ENCODE results near the gene ZNF365. TPM values are rescaled to one million over a fixed set of nuclear protein-coding genes. Genes with fewer than 3 reads are reported as not detected.

Gene ZNF365
- total and polyA plus RNA-seq, 2 of the 8 experiments (the other 6 are each of a cell fraction or from before 2014, with no cell fraction given), result 0.41 to 0.43 TPM

- H3K79me2 ChIP-seq (ENCODE audit: control insufficient read depth in 1 of 2, insufficient read depth in 2 of 2, low read length in 2 of 2), result no peaks in the 10 kb centered on the region
- no peaks in the 10 kb centered on the region for H3K9me3 ChIP-seq (ENCODE audit: insufficient read depth in 2 of 2, low read depth in 1 of 2, low read length in 1 of 2)
- no peaks in the 10 kb centered on the region for H3K27me3 ChIP-seq (replicated peaks in 1 of 4; ENCODE audit: control insufficient read depth in 3 of 4, extremely low read depth in 1 of 4, insufficient read depth in 3 of 4, low read length in 3 of 4)
- DNase-seq (ENCODE audit: low read depth in 1 of 2, low spot score in 2 of 2), result no peak
- no peak overlapping the region for H3K4me2 ChIP-seq (ENCODE audit: insufficient read depth in 1 of 2, low read depth in 2 of 2, low read length in 2 of 2)
- H4K8ac ChIP-seq (ENCODE audit: extremely low read depth, insufficient read depth, low read length), result no peak overlapping the region
- H3K27ac ChIP-seq (ENCODE audit: low read depth, low read length), result no peak overlapping the region
- H3K4me3 ChIP-seq (ENCODE audit: extremely low read depth in 1 of 4, insufficient read depth in 2 of 4, low read depth in 3 of 4, low read length in 4 of 4), result no peak overlapping the region
- no peaks in the 10 kb centered on the region; the same call in 1 of the 2 replicates for H3K23me2 ChIP-seq (ENCODE audit: low read depth, low read length)
- no peak overlapping the region for H2BK15ac ChIP-seq (ENCODE audit: low read length)
- CTCF ChIA-PET (ENCODE audit: partially characterized antibody), result interaction anchor here (0.6 kb wide), 1 partner anchor 232 kb away, joined by 4 read pairs; no protein-coding TSS in a partner anchor
- 91% methylated on average over 5 of the region's 5 CpGs; no CpG with 5 or more reads in 1 of the 2 experiments for WGBS, 2 experiments (ENCODE audit: extremely low coverage in 1 of 2, insufficient coverage in 1 of 2, insufficient read length in 1 of 2, insufficient replicate concordance in 2 of 2, low coverage in 1 of 2, low lambda C conversion rate in 2 of 2, missing lambda C conversion rate in 1 of 2)
- H2BK20ac ChIP-seq (ENCODE audit: low read length), result no peak overlapping the region
- H2AK5ac ChIP-seq (ENCODE audit: low read depth, low read length), result no peak overlapping the region
- H2AFZ ChIP-seq (ENCODE audit: low read length), result no peak overlapping the region
- no peak overlapping the region for H4K5ac ChIP-seq (ENCODE audit: insufficient read length, low read depth, low read length)
- H3K4me1 ChIP-seq (replicated peaks in 1 of 4; ENCODE audit: control insufficient read depth in 3 of 4, insufficient read depth in 4 of 4, low read length in 3 of 4), result no peaks in the 10 kb centered on the region
- no peak overlapping the region for H3K4ac ChIP-seq (replicated peaks; ENCODE audit: insufficient read length, low read depth, low read length)
- no peak overlapping the region for H3K14ac ChIP-seq (ENCODE audit: insufficient read length)
- H3K56ac ChIP-seq (replicated peaks; ENCODE audit: insufficient read length, low read depth, low read length), result no peak overlapping the region
- H4K91ac ChIP-seq (replicated peaks; ENCODE audit: insufficient read length, low read length), result no peak overlapping the region
- H2BK120ac ChIP-seq (replicated peaks; ENCODE audit: low read depth, low read length), result no peak overlapping the region
- no peak overlapping the region for H2BK12ac ChIP-seq (ENCODE audit: low read depth, low read length)
- H3K79me1 ChIP-seq (ENCODE audit: low read depth, low read length), result no peaks in the 10 kb centered on the region
- FAIRE-seq, result no peak
- POLR2A ChIA-PET (ENCODE audit: partially characterized antibody), result interaction anchor here (0.6 kb wide), 1 partner anchor 905 kb away, joined by 3 read pairs; no protein-coding TSS in a partner anchor
- H3K18ac ChIP-seq (ENCODE audit: extremely low read depth, low read length), result no peak overlapping the region
- no peak overlapping the region for H3K9ac ChIP-seq (replicated peaks in 1 of 4; ENCODE audit: extremely low read depth in 1 of 4, low read depth in 3 of 4, low read length in 3 of 4)
- H2BK5ac ChIP-seq (ENCODE audit: low read depth, low read length), result no peak overlapping the region
- H3K36me3 ChIP-seq (ENCODE audit: control insufficient read depth in 2 of 4, insufficient read depth in 4 of 4, low read length in 3 of 4), result no peaks in the 10 kb centered on the region
- no peak overlapping the region for H3K23ac ChIP-seq (ENCODE audit: insufficient read length)
- no peaks in the 10 kb centered on the region for H4K20me1 ChIP-seq (replicated peaks in 1 of 2; ENCODE audit: control insufficient read depth in 1 of 2, insufficient read depth in 2 of 2, low read length in 2 of 2)
- TF ChIP-seq MAX (IDR thresholded peaks at IDR 0.05) (no peak), RNF2 (IDR thresholded peaks at IDR 0.05; ENCODE audit: borderline replicate concordance, low read depth, low read length, missing control alignments, poor library complexity, severe bottlenecking) (no peak), SP2 (IDR thresholded peaks at IDR 0.05; ENCODE audit: low read length) (no peak), TAF1 (IDR thresholded peaks at IDR 0.05; ENCODE audit: low read depth, low read length) (no peak), CREB1 (IDR thresholded peaks at IDR 0.05) (no peak), EGR1 (IDR thresholded peaks at IDR 0.05; ENCODE audit: borderline replicate concordance, low read depth, low read length) (no peak), ATF3 (IDR thresholded peaks at IDR 0.05; ENCODE audit: insufficient read depth, low read depth, low read length) (no peak), RFX5 (IDR thresholded peaks at IDR 0.05; ENCODE audit: borderline replicate concordance, low read depth, low read length) (no peak)
These were observed 9.9 kb downstream of the ZNF365 start for GRCh38 chr10:62384057-62384446.

Measured in H1 (cell line).